ENCODE results near the gene TMEM108.

- TF ChIP-seq CTCF (IDR thresholded peaks at IDR 0.05; ENCODE audit: borderline replicate concordance, extremely low read depth, low read length, poor library complexity, severe bottlenecking), result no peak
- TF ChIP-seq EZH2 (IDR thresholded peaks at IDR 0.05; ENCODE audit: borderline replicate concordance, low read depth, low read length, severe bottlenecking), result no peak
These were observed 232.9 kb downstream of the TMEM108 start for GRCh38 chr3:133271042-133271441.

Measured in DND-41 (cell line).